GM12891 (cell line): ENCODE data around the gene CHODL.

Source experiments
- POLR2A ChIP-seq: IDR thresholded peaks from 2 replicates; pipeline ENCODE4 v1.6.1; 2011; ENCODE audit warnings: low read depth, low read length, control low read depth
- POLR2AphosphoS5 ChIP-seq: IDR thresholded peaks from 2 replicates; pipeline ENCODE4 v1.6.1; 2011; ENCODE audit warnings: low read depth, low read length, control low read depth
- SPI1 ChIP-seq: IDR thresholded peaks from 2 replicates; pipeline ENCODE4 v1.6.1; 2011; ENCODE audit warnings: low read depth, low read length, control low read depth

- TF ChIP-seq POLR2A (no peak), POLR2AphosphoS5 (no peak), SPI1 (no peak)
These were observed 22.9 kb downstream of the CHODL start for GRCh38 chr21:18267496-18267895.
